ENCODE data around the gene PPEF1. TPM values are rescaled to one million over a fixed set of nuclear protein-coding genes. Genes with fewer than 3 reads are reported as not detected.
"Not testable (repeated sequence)": the region's sequence is repeated elsewhere in the genome, so short reads cannot be mapped to it uniquely, and the experiment has no call there.

PPEF1 gene
- total RNA-seq, 2 experiments from 2014 or later, result not detected

DNA sequence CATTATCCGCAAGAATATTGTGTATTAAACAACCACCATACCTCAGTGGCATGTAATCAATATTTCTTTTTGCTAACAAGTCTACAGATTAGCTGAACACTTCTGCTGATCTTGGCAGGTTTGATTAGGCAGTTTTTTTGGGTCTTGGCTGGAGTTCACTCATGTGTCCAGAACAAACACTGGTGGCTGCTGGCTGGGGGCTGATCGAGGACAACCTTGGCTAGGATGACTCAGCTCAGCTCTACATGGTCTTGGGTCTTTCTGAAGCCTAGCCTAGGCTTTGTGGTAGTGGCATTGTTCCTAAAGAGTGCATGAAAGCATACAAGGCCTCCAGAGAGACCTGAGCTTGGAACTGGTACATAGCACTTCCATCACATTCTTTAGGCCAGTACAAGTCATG lies 41.1 kb downstream of the PPEF1 start:
- ChIA-PET CTCF (no interaction called here), POLR2A (no interaction called here)
- no peak overlapping the region for H3K27ac Mint-ChIP-seq
- H3K4me3 Mint-ChIP-seq, result no peak overlapping the region
- H3K27me3 Mint-ChIP-seq, result no peaks in the 10 kb centered on the region
- H3K9me3 Mint-ChIP-seq, result no peaks in the 10 kb centered on the region
- intact Hi-C loops (cut with micrococcal nuclease), result no loop called here
- no peaks in the 10 kb centered on the region for H3K36me3 Mint-ChIP-seq (ENCODE audit: low read depth)
- no peaks in the 10 kb centered on the region for H3K4me1 Mint-ChIP-seq (ENCODE audit: low read depth)
- TF ChIP-seq, protein P1, sequence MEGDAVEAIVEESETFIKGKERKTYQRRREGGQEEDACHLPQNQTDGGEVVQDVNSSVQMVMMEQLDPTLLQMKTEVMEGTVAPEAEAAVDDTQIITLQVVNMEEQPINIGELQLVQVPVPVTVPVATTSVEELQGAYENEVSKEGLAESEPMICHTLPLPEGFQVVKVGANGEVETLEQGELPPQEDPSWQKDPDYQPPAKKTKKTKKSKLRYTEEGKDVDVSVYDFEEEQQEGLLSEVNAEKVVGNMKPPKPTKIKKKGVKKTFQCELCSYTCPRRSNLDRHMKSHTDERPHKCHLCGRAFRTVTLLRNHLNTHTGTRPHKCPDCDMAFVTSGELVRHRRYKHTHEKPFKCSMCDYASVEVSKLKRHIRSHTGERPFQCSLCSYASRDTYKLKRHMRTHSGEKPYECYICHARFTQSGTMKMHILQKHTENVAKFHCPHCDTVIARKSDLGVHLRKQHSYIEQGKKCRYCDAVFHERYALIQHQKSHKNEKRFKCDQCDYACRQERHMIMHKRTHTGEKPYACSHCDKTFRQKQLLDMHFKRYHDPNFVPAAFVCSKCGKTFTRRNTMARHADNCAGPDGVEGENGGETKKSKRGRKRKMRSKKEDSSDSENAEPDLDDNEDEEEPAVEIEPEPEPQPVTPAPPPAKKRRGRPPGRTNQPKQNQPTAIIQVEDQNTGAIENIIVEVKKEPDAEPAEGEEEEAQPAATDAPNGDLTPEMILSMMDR (IDR thresholded peaks at IDR 0.05), result no peak
- no peak for DNase-seq
- no peak for ATAC-seq

DNA sequence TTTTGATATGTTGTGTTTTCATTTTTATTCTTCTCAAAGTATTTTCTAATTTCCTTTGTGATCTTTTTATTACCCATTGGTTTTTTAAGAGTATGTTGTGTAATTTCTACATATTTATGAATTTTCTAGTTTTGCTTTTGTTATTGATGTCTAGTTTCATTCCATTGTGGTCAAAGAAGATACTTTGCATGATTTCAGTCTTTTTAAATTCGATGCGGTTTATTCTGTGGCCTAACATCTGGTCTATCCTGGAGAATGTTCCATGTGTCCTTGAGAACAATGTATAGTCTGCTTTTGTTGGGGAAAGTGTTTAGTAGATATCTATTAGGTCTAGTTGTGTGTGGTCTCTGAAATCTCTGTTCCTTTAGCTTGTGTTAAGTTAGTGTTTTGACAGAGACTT lies 46.2 kb downstream of the PPEF1 start:
- H3K4me3 Mint-ChIP-seq, result no peak overlapping the region
- TF ChIP-seq, protein P1 (IDR thresholded peaks at IDR 0.05), result no peak
- H3K9me3 Mint-ChIP-seq, result no peaks in the 10 kb centered on the region
- CTCF ChIA-PET, result no interaction called here
- H3K4me1 Mint-ChIP-seq (ENCODE audit: low read depth), result no peaks in the 10 kb centered on the region
- POLR2A ChIA-PET, result no interaction called here
- intact Hi-C loops (cut with micrococcal nuclease), result no loop called here
- no peaks in the 10 kb centered on the region for H3K27me3 Mint-ChIP-seq
- ATAC-seq (no peak), DNase-seq (no peak)
- H3K27ac Mint-ChIP-seq, result no peak overlapping the region
- no peaks in the 10 kb centered on the region for H3K36me3 Mint-ChIP-seq (ENCODE audit: low read depth)

DNA sequence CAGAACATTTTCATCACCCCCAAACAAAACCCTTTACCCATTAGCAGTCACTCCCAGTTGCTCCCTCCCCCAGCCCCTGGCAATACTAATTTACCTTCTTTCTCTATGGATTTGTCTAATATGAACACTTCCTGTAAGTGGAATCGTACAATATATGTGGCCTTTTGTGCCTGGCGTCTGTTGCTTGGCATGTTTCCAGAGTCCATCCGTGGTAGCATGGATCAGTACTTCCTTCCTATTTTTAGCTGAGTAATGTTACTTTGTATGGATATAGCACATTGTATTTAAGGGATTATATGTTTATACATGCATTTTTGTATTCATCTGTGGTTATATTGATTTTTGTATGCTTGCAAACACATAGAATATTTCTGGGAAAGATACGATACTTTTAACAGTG lies 48.2 kb downstream of the PPEF1 start:
- CTCF ChIA-PET, result no interaction called here

DNA sequence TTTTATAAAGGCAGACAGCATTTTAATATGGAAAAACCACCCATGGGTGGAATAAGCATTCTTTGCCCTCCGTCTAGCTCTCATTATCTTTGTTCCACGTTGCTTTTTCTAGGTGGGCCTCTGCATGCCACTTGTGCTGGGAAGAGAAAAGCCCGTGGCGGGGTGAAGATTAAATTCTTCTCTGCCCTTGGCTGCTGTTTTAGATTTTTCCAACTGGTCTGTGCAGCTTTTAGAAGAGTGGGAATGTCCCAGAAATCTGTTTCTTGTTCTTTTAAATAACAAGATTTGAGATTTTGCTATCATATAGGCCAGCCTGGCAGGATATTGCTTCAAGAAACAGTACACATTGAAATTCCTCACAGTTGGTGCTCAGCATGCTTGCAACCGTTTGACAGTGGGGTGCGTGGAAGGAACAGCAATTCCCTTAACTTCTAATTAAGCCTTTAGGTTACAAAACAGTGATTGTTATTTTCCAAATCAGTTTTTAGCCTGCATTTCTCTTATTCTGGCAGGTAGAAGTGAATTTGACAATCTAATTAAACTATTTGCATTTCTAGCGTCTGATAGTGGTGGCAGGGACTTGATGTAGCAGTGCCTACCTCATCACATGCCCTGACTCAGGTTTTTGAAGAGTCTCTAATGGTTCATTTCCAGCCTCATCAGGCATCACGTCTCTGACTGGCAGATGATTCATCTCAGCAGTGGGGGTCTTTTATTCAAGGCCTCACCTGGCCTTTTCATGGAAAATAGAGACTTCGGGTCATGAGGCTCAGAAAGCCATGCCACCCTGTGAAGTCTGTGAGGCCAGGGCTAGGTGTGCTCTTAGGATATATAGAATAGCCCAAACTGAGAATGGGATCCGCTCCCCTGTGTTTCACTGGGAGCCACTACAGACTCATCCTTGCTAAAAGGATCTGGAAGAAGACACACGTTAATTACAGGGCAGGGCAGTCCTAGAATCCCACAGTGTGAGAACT lies 50.8 kb downstream of the PPEF1 start:
- POLR2A ChIA-PET, result no interaction called here

More for the DNA sequence above, 48.2 kb downstream of the PPEF1 start:
- DNase-seq (no peak), ATAC-seq (no peak)
- Mint-ChIP-seq H3K4me3 (no peak overlapping the region), H3K36me3 (ENCODE audit: low read depth) (no peaks in the 10 kb centered on the region), H3K4me1 (ENCODE audit: low read depth) (no peaks in the 10 kb centered on the region), H3K9me3 (no peaks in the 10 kb centered on the region), H3K27ac (no peak overlapping the region), H3K27me3 (no peaks in the 10 kb centered on the region)
- POLR2A ChIA-PET, result no interaction called here
- intact Hi-C loops (cut with micrococcal nuclease), result no loop called here
- TF ChIP-seq, protein P1 (IDR thresholded peaks at IDR 0.05), result no peak

DNA sequence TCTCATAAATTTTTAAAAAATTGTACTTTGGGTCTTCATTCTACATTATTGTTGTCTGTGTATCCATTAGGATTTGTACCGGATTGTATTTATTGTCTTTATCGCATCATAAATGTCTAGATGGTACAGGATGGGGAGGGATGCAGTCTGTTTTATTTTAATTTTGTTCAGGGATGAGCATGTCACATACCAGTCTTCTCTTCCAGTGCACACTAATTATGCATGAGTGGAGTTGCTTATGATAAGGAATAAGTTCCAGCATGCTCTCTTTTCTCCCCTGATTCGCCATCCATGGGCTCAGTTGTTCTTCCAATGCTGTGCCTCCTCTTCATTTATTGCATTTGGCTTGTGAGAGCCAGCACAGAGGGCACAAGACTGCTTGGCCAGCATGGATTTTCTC lies 54.3 kb downstream of the PPEF1 start:
- Mint-ChIP-seq H3K27me3 (no peaks in the 10 kb centered on the region), H3K4me3 (no peak overlapping the region), H3K4me1 (ENCODE audit: low read depth) (no peaks in the 10 kb centered on the region), H3K36me3 (ENCODE audit: low read depth) (no peaks in the 10 kb centered on the region), H3K27ac (no peak overlapping the region), H3K9me3 (no peaks in the 10 kb centered on the region)
- POLR2A ChIA-PET, result no interaction called here
- CTCF ChIA-PET, result no interaction called here
- no peak for DNase-seq
- no peak for ATAC-seq
- intact Hi-C loops (cut with micrococcal nuclease), result no loop called here
- TF ChIP-seq, protein P1 (IDR thresholded peaks at IDR 0.05), result no peak

More for the DNA sequence above, 50.8 kb downstream of the PPEF1 start:
- Mint-ChIP-seq H3K27ac (no peak overlapping the region), H3K9me3 (no peaks in the 10 kb centered on the region), H3K36me3 (ENCODE audit: low read depth) (no peaks in the 10 kb centered on the region), H3K27me3 (no peaks in the 10 kb centered on the region), H3K4me1 (ENCODE audit: low read depth) (no peaks in the 10 kb centered on the region), H3K4me3 (no peak overlapping the region)
- TF ChIP-seq, protein P1 (IDR thresholded peaks at IDR 0.05), result no peak
- DNase-seq (no peak), ATAC-seq (no peak)
- CTCF ChIA-PET, result no interaction called here
- intact Hi-C loops (cut with micrococcal nuclease), result no loop called here

DNA sequence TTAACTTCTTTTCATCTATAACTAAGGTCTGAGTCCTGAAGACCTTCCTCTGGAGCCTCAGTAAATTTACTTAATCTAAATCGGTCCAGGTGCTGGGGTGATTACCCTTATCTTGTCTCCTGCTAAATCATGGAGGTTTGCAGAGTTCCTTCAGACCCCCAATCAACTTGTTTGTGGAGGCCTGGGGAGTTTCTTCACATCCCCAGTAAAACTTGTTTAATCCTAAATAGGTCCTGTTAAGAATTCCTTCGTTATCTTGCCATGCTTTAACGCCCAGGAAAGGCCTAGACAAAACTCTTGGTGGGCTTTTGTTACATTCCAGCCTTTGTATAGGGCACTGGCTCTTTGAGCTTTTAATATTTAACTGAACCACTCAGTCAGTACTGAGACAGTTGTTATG lies 55.7 kb downstream of the PPEF1 start:
- CTCF ChIA-PET; H3K9me3 Mint-ChIP-seq; POLR2A ChIA-PET; intact Hi-C loops (cut with micrococcal nuclease); H3K27me3 Mint-ChIP-seq; H3K27ac Mint-ChIP-seq; H3K4me1 Mint-ChIP-seq (ENCODE audit: low read depth); DNase-seq; ATAC-seq; H3K4me3 Mint-ChIP-seq; H3K36me3 Mint-ChIP-seq (ENCODE audit: low read depth): not testable (repeated sequence)

All from activated CD8-positive, alpha-beta T cell treated with anti-CD3 and anti-CD28 coated beads for 36 hours (primary cell).